GM10847 (cell line): ENCODE results near the gene VPS72.

ENCODE experiments used
- POLR2A ChIP-seq: IDR thresholded peaks from 2 replicates; pipeline ENCODE4 v1.6.1; 2011; ENCODE audit not compliant: insufficient read length; ENCODE audit errors: extremely low read depth

Gene VPS72, protein sequence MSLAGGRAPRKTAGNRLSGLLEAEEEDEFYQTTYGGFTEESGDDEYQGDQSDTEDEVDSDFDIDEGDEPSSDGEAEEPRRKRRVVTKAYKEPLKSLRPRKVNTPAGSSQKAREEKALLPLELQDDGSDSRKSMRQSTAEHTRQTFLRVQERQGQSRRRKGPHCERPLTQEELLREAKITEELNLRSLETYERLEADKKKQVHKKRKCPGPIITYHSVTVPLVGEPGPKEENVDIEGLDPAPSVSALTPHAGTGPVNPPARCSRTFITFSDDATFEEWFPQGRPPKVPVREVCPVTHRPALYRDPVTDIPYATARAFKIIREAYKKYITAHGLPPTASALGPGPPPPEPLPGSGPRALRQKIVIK

DNA sequence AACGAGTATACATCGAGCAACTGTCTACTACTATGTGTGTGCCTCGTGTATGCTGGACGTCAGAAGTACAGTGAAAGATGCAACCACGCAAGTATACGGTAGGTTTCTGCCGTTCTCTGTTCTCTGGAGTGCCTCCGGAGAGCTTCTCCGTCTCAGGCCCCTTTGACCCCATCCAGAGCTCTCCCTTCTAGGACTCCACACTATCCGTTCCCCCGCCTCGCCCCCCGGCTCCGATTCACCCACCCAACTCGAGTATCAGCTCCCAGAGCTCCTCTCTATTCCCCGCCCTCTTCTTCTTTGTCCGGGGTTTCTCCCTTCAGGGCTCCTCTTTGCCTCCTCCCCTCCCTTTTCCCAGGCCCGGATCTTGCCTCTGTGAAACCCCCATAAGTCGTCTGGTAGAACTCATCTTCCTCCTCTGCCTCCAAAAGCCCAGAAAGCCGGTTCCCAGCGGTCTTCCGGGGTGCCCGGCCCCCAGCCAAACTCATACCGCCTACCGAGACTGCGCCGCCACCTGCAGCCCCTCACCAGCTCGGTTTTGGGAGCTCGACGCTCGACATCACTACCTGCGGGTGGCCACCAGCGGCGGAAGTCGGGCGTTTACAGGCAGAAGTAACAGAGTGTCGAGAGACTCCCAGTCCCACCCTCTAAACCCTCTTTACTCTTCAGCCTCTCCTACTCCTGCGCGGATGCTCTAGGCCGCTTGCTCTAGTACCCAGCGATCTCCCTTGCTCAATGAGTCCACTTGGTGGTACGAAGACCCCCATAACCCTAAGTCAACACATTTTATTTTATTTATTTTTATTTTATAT is at the start of gene VPS72:
Gene VPS72 (minus strand): TSS at position 561 of the 809 bp plus-strand sequence. CDS start 76 bp downstream, at position 485.
- peak; percentile 93 for TF ChIP-seq POLR2A

- TF ChIP-seq POLR2A = no peak
These were observed 48.4 kb upstream of the VPS72 start for GRCh38 chr1:151238467-151238739.

- no peak for TF ChIP-seq POLR2A
These were observed 47.9 kb upstream of the VPS72 start for GRCh38 chr1:151237678-151238466.

DNA sequence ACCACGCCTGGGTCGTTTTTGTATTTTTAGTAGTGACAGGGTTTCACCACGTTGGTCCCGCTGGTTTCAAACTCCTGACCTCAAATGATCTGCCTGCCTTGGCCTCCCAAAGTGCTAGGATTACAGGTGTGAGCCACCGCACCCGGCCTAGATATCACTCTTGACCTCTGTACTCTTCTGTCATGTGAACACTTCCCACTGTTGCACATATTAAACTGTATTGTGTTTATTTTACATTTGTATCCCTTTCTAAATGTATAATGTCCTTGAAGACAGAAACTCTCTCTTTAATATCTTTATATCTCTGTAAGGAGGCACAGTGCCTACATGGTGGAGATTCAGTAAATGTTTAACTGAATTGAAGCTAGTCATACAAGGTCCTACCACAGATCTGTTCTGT is 45.2 kb upstream of the VPS72 start:
- TF ChIP-seq POLR2A = no peak

DNA sequence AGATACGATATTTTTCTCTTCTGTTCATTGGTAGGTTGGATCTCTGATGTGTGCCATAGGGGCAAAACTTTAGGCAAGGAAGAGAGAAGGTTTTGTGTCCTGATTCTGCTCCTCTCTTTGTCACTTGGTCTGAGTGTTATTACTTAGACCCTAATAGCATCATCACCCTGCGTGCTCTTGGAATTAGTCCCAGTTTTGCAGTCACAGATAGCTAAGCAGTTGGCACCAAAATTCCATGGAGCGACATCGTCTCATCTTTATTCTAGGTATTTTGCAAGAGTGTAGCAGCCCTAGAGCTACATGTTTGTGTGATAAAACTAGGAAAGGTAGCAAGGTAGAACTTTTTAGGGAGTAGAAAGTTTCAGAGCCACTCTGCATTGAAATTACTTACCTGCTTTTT is 32.1 kb upstream of the VPS72 start:
- no peak for TF ChIP-seq POLR2A

DNA sequence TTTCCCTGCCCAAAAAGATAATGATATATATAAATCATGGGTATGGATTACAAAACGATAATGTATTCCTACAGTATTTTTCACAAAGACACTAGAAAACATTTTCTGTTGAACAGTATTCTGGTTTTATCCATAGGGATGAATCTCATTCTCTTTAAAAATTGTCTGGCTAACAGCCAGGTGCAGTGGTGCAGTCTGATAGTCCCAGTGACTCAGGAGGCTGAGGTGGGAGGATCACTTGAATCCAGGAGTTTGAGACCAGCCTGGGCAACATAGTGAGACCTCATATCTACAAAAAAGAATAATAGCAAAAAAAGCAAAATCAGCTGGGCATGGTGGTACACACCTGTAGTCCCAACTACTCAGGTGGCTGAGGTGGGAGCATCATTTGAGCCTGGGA is 31.6 kb upstream of the VPS72 start:
- no peak for TF ChIP-seq POLR2A

DNA sequence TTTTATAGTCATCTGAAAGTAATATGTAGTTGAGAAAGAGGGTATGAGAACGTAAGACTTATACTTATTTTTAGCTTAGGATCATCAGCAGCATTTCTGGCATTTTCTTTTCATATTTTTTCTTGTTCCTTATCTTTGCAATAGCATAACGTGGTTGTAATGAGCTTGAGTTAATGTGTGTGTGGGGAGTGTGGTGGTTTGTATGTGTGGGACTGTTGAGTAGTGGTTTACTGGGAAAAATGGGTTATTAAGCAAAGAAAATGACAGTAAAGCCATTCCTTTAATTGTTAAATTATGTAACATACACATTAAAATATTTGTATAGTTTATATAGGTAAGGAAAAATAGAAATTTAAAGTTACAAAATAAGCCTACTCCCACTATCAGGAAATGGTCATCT is 23.6 kb upstream of the VPS72 start:
- no peak for TF ChIP-seq POLR2A

DNA sequence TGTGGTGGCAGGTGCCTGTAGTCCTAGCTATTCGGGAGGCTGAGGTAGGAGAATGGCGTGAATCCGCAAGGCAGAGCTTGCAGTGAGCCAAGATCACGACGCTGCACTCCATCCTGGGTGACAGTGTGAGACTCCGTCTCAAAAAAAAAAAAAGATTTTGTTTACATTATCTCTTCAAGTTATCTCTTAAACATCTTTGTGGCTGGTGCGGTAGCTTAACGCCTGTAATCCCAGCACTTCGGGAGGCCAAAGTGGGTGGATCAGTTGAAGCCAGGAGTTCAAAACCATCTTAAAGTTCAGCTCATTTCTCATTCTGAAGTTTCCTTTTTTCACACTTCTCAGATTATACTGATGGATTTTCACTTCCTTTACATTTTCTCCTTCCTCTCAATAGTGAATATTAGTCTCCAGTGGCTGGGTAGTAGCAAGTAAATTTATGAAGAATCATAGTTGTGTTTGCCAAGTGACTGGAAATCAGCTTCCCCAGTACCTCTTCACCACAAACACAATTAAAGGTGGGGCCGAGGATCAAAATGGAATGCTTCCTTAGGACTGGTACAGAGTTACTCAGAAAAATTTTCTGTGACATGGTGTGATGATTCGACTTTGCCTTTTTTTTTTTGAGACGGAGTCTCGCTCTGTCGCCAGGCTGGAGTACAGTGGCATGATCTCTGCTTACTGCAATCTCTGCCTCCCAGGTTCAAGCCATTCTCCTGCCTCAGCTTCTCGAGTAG is 22.1 kb upstream of the VPS72 start:
- TF ChIP-seq POLR2A = no peak

- TF ChIP-seq POLR2A = no peak
These were observed 20.8 kb upstream of the VPS72 start for GRCh38 chr1:151210830-151211229.

DNA sequence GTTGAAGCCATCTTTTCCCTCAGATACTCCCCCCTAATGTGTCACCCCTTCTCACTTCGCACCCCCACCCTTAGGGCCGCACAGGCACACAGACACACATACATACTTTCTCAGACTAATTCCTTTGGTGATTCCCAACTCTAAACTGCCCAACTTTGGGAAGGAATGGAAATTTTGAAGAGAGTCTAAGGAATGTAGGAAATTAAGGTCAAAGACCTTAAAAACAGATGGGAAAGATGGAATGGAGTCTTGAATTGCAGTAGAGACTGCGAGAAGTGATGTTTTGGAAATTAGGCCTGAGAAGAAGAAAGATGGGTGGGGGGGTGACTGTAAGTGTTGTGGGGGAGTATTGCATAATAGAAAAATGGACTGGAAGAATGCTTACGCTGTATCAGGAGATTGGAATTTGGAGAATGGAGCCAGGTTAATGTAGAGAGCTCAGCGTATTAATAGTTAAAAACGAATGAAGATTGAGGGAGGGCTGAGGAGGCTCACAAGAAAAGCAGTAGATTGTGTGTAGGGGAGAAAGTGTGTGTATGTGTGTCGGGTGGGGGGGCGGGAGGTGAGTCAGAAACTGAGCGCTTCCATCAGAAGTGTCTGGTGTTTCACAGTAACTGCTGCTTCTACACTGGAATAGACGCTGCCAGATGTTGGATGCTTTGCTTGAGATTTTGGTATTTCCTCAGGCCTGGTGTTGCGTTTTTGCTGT is 10.0 kb upstream of the VPS72 start:
- no peak for TF ChIP-seq POLR2A

DNA sequence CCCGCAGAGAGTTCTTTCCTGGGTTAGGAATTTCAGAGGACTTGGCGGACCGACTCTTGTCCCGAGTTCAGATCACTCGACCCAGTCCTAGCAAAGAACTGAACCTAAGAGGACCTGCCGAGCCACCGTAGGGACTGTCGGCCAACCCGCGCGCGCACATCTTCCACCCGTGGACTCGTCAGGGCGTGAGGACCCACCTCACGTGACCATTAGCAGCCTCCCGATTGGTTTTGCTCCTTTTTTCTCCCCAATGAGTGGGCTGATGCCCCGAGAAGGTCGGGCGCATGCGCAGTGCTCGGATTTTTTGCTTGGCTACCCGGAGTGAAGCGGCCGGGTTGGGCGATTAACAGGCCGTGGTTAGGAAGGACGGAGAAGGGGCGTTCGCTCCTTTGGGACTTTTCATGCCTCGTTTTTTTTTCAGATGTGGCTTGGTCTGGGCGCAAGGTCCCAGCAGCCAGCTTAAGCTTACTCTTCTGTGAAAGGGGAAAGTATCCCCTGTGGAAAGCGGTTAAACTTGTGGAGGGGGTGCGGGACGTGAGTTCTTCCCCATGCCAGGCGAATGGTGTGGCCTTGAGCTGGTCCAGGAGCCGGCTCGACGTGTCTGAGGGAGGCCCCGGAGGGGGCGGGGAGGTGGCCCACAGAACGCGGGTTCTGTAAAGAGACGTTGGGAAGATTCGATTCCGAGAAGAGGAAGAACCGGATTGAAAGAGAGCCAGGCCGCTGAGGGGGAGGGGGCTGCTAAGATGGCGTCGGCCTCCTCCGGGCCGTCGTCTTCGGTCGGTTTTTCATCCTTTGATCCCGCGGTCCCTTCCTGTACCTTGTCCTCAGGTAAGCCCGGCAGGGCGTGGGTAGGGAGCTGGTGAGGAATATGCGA is 8.5 kb upstream of the VPS72 start, which contains the start of gene PIP5K1A:
Gene PIP5K1A (plus strand): TSS at position 299 of the 874 bp plus-strand sequence. CDS start 445 bp downstream, at position 744.
- peak; percentile 59 for TF ChIP-seq POLR2A

- TF ChIP-seq POLR2A = no peak
These were observed 7.9 kb upstream of the VPS72 start for GRCh38 chr1:151197863-151198253.

- no peak for TF ChIP-seq POLR2A
These were observed 6.3 kb upstream of the VPS72 start for GRCh38 chr1:151196292-151196800.
